COLO668 (cell line): ENCODE data around the gene ENGASE.

Experiments used
- DNase-seq: peaks from one replicate; lab custom pipeline; 2025; ENCODE audit not compliant: unreplicated experiment; lab: John Stamatoyannopoulos, UW

Gene ENGASE

GRCh38 chr17:79079421-79080200 is 5.0 kb downstream of the ENGASE start:
- DNase-seq = no peak

DNA sequence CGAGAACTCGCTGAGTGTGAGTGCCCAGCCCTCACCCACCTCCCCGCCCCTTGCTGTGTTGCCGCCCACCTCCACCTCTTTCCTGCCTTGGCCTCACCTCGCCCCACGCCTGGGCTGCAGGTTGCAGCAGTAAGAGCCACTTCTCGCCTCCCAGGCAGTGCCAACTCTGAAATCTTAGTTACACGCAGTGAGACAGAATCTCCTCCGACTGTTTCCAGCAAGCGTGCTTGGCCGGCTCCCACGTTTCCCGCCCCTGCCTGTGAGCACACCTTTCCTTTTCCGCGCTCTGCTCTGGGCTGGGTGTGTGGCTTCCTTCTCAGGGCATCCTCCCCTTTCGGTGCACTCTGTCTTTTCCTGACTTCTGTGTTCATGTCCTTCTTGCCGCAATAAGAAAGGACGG is 5.7 kb downstream of the ENGASE start:
- no peak for DNase-seq

DNA sequence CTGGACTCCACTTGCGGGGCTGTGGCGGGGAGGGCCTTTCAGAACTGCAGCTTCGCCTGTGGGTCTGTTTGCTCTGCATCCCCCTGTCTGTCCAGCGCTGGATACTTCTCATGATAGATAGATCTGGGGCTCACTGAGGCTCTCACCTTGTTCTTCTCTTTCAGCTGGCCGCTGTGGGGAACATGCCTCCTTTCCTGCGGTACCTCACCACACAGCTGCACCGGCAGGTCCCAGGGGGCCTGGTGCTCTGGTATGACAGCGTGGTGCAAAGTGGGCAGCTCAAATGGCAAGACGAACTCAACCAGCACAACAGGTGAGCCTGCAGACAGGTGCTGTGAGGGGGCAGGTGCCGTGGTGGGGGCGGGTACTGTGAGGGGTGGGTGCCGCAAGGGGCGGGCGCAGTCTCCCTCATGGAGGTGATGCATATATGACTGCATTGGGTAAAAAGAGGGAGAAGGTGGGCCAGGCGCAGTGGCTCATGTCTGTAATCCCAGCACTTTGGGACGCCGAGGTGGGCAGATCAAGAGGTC is 6.2 kb downstream of the ENGASE start:
- no peak for DNase-seq

DNA sequence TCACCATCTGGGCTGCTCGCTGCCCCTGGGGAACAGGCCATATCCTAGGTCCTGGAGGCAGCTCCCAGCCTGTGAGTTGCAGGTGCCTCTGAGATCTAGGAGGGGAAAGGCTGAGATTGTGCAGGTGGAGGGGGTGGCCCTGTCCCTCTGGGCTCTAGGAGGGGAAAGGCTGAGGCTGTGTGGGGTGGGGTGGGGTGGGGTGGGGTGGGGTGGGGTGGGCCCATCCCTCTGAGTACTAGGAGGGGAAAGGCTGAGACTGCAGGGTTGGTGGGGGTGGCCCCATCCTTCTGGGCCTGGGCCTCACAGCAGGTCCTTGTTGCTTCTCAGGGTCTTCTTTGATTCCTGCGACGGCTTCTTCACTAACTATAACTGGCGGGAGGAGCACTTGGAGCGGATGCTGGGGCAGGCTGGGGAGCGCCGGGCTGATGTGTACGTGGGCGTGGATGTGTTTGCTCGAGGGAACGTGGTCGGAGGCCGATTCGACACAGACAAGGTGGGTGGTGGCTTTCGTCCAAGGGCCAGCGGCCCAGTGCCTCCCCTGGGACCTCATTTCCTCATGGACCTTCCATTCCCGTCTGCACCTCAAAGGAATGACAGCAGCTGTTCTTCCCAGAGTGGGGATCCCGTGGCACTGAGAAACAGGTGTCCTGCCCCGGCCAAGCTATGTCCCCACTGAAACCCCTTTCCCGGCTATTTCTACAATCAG is 7.1 kb downstream of the ENGASE start:
- DNase-seq = no peak

- peak; percentile 26 for DNase-seq
Measured at GRCh38 chr17:79082311-79083190, 7.9 kb downstream of the ENGASE start.

- no peak for DNase-seq
Measured at GRCh38 chr17:79083191-79083971, 8.8 kb downstream of the ENGASE start.

- no peak for DNase-seq
Measured at GRCh38 chr17:79084291-79085153, 9.9 kb downstream of the ENGASE start.

GRCh38 chr17:79085154-79085920 is 10.7 kb downstream of the ENGASE start:
- DNase-seq = peak; percentile 8

- no peak for DNase-seq
Measured at GRCh38 chr17:79085921-79086551, 11.4 kb downstream of the ENGASE start.

- no peak for DNase-seq
Measured at GRCh38 chr17:79086609-79087427, 12.2 kb downstream of the ENGASE start.

- peak; percentile 47 for DNase-seq
Measured at GRCh38 chr17:79087428-79088143, 13.0 kb downstream of the ENGASE start.

DNA sequence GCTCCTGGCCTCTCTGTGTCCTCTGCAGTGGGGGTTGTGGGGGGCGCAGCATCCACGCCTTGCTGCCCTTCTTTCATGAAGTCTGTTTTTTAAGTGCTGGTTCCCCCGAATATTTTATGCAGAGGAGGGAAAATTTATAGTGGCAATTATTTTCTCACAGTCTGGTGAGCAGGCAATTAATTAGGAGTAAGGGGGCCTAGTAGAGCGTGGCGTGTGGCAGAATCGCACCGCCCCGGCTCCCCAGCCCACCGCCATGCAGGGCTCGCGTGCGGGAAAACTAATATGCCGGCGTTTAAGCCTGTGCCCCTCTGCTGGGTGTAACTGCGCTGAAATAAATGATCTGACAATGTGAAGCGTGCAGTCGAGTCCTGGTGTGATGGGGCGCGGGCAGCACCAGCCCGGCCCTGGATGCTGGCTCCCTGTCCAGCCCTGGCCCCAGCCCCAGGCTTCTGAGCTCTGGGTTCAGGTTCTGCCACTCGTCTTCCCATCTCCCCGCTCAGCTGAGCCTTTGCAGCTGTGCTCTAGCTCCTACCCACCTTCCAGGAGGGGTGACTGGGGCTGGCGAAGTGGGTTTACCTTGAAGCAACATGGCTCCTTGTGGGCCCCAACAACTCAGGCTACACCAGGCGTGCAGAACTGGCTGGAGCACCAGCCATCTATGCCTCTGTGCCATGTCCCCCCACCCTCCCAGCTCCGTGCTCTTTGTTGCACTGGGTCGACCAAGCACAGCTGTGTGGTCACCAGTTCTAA is 13.8 kb downstream of the ENGASE start:
- DNase-seq = no peak

DNA sequence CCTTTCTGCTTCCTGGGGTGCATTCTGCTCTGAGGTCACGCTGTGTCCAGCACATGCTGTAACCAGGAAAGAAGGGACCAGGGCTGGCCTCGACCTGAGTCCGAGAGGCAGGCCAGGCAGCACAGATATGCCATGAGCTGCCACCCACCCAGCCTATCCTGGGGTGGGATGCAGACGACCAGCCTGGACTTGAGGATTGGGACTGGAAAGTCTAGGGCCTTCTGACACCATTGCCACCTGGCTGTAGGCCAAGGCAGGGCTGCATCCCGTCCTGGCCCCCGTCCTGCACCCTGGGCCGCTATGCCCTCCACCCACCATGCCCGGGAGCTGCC is 14.3 kb downstream of the ENGASE start:
- DNase-seq = no peak

- no peak for DNase-seq
Measured at GRCh38 chr17:79089720-79090442, 15.3 kb downstream of the ENGASE start.

DNA sequence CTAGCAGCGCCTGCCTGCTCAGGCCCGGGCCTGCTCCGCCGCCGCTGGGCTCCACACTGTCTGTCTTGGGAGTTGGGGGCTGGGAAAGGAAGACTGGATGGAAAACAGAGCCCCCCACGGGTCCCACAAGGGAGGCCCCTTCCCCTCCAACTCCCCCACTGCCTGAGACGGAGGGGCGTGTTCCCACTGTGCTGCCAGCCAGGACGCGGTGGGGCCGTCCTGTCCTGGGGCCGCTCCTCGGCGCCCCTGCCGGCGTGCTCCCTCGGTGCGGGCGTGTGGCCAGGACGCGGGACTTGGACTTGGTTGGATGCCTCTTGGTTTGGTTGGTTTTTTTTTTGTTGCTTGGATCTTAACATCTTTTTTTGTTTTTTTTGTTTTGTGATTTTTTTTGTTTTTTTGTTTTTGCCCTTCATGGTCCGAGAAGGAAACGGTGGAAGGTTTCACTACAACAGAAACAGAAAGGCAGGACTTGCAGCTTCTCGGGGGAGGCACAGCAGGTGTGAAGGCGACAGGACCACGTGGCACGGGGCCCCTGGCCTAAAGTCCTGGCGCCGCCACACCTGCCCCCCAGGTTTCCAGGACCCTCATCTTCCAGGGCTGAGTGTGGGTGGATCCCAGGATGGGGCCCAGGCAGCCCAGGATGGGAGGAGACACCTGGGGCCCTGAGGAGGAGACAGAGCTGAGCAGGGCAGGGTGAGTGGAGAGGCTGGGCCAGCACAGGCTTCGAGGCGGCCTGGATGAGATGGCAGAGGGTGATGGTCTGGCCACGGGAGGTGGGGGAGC is 16.0 kb downstream of the ENGASE start:
- DNase-seq = no peak
